Kidney glomerular epithelial cell (primary cell): ENCODE results near the gene SSUH2.
"Not testable (repeated sequence)": the region's sequence is repeated elsewhere in the genome, so short reads cannot be mapped to it uniquely, and the experiment has no call there.

Experiments used
- DNase-seq: peaks from one replicate; lab custom pipeline; 2025; lab: John Stamatoyannopoulos, UW

The SSUH2 gene

DNA sequence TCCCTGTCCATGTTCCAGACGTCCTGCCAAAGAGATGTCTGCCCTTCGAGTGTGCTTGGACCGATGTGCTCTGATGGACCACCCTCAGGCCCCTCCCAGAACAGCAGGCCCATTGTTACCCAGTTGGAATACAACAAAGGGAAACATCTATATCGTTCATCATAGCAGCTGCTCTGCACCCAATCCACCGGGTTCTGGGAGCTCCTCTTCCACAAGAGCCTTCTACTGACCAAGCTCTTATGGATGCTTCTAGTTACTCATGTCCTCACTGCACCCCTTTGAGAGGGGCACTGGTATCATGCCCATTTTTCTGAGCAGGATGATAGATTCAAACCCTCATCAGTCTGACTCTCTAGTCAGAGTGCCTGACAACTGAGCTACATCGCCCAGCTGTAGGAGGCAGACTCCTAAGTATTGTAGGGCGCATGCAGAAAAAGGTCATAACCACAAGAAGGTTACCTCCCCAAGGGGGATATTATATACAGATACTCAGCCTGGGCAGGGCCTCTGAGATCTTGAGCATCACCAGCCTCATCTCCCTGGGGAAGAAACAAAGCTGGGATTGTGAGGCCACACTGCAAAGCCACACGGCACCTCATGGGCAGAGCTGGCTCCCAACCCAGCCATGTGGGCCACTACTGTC is at the start of gene SSUH2:
Gene SSUH2 (minus strand): TSS at position 51 of the 643 bp plus-strand sequence. CDS start 40 bp downstream, at position 11.
- DNase-seq = no peak

- DNase-seq = not testable (repeated sequence)
Measured at GRCh38 chr3:8691295-8691694, 46.7 kb upstream of the SSUH2 start.

- DNase-seq = not testable (repeated sequence)
Measured at GRCh38 chr3:8684992-8685391, 40.4 kb upstream of the SSUH2 start.

- DNase-seq = peak; percentile 26
Measured at GRCh38 chr3:8682850-8683574, 38.4 kb upstream of the SSUH2 start.

- not testable (repeated sequence) for DNase-seq
Measured at GRCh38 chr3:8681881-8682538, 37.4 kb upstream of the SSUH2 start.

- DNase-seq = no peak
Measured at GRCh38 chr3:8681349-8681748, 36.8 kb upstream of the SSUH2 start.

DNA sequence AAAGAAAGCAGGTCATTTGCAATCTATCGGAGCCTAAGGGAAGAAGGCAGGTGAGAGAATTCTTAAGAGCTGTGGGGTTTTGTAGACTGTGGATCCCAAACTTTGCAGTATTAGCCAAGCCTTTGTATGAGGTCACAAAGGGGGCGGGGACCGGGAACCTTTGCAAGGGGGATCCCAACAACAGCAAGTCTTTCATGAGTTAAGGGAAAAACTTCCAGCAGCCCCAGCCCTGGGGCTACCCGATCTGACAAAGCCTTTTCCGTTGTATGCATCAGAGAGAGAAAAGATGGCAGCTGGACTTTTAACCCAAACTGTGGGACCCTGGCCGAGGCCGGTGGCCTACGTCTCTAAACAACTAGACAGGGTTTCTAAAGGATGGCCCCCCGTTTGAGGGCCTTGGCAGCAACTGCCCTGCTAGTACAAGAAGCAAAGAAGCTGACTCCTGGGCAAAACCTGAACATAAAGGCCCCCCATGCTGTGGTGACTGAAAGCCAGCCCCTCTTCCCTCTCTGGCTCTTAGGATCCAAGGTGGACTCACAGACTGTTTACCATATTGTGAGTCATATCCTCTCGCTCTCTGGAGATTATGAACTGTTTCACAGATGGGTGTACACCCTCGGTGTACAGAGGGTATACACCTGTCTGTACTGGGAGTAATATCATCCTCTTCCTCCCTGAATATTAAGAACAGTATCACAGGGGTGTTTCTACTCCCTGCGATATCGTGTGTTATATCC is 35.4 kb upstream of the SSUH2 start:
- DNase-seq = not testable (repeated sequence)

- DNase-seq = no peak
Measured at GRCh38 chr3:8678751-8679150, 34.2 kb upstream of the SSUH2 start.

- DNase-seq = not testable (repeated sequence)
Measured at GRCh38 chr3:8677258-8677657, 32.7 kb upstream of the SSUH2 start.

DNA sequence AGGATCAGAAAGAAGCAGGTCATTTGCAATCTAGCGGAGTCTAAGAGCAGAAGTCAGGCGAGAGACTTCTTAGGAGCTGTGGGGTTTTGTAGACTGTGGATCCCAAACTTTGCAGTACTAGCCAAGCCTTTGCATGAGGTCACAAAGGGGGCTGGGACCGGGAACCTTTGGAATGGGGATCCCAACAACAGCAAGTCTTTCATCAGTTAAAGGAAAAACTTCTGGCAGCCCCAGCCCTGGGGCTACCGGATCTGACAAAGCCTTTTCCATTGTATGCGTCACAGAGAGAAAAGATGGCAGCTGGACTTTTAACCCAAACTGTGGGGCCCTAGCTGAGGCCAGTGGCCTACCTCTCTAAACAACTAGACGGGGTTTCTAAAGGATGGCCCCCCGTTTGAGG is 31.0 kb upstream of the SSUH2 start:
- DNase-seq = not testable (repeated sequence)

- no peak for DNase-seq
Measured at GRCh38 chr3:8673083-8673737, 28.6 kb upstream of the SSUH2 start.

DNA sequence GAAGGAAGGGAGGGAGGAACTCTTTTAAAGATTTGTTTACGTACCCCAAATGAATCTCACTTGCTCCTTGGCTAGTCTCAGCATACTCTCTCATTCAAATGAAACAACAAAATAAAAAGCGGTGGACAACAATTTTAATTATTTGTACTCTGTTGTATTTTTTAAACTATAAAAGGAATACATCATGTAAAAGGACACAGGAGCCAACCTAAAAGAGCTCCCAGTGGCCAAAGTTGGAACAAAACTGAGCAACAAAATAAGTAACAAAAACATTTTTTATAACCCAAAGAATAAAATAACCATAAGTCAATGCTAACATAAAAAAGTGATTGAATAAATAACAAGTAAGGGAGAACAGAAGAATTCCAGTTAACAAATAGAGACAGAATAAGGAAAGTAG is 24.4 kb upstream of the SSUH2 start:
- DNase-seq = no peak

DNA sequence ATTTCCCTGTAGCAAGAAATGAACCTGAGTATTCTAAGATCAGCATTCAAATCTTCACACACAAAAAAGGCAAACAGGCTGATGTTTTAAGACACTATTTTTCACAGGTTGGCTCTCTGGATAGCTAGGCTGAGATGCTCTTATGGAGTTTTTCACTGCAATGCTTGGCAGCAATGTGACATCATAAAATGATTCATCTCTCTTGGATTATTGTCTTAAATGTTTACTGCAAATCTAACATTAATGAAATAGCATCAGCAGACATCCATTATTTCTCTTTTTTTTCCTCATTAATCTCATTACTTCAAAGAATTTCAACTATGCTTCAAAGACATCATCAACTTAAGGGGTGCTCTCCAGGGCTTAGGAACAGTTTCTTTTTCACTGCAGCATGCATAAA is 23.6 kb upstream of the SSUH2 start:
- no peak for DNase-seq

GRCh38 chr3:8667463-8668091 is 23.0 kb upstream of the SSUH2 start:
- DNase-seq = no peak

- DNase-seq = no peak
Measured at GRCh38 chr3:8665407-8665896, 20.9 kb upstream of the SSUH2 start.

- peak; percentile 27 for DNase-seq
Measured at GRCh38 chr3:8663177-8664061, 18.8 kb upstream of the SSUH2 start.

GRCh38 chr3:8662594-8662993 is 18.0 kb upstream of the SSUH2 start:
- no peak for DNase-seq

DNA sequence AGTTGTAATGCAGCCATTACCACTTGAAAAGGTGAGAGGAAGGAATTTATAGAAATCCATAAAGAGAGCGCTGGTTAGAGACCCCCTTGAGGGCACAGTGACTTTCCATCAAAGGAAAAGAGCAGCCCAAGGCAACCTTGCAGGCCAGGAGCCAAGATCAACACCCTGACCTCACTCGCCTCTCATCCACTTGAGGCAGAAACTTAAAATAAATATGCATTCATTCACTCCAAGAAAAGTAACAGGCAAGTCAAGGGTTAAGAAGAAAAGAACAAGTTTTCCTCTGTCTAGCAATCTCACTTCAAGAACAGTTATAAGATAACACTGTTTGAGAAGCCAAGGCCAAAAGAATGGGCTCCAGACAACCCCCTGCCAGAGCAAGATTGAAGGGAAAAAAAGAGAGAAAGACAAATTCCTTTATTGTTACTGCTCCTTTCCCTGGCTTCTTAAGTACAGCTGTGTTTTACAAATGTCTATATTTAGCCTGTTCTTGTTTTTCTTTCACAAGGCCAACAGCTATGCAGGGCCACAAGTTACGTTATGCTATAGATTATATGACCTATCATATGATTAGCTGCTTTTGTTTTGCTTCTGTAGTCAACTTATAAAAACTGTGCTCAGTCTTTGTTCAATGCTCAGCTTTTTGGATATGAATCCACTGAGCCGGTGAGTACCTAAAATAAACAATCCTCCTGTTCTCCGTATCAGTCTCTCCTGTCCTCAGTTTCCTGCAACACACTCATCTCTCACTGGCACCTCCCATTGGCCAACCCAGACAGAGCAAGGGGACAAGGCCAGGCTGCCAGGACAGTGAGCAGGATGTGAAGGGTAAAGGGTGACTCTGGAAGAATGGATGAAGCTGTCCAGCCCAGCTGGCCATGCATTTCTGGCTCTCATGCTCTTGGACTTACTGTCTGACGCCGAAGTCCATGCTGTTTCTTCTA is 15.8 kb upstream of the SSUH2 start:
- no peak for DNase-seq

- DNase-seq = no peak
Measured at GRCh38 chr3:8659242-8659641, 14.6 kb upstream of the SSUH2 start.
